Measurements from ENCODE around the gene WDR5.

Gene WDR5

DNA sequence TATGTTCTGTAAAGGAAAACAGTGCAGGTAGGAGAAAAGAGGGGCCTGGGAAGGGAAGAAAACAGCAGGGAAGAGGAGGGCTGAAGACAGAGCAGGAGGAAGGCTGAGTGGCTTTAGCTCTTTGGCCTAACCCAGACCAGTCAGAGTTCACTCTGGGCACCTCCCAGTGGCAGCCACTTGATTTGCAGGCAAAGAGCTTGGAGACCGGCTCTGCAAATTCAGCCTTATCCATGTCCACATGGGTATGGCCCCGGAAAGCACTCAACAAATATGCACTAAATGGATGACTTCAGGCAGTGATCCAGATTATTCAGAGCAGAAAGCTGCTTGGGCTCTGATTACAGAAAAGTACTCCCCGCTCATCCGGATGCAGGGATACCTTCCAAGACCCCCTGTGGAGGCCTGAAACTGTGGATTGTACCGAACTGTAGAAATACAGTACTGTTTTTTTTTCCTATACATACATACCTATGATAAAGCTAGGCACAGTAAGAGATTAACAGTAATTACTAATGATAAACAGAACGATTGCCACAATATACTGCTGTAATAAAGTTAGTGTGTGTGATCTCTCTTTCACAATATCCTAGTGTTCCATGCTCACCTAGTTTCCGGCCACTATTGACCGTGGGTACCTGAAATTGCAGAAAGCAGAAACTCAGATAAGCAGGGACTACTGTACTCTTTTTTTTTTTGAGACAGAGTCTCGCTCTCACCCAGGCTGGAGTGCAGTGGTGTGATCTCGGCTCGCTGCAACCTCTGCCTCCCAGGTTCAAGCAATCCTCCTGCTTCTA lies 33.1 kb downstream of the WDR5 start:
- H3K4me3 ChIP-seq (ENCODE audit: low read depth, low read length): no peak overlapping the region
- no peaks in the 10 kb centered on the region for H3K4me1 ChIP-seq (ENCODE audit: control insufficient read depth, insufficient read depth, low read length)
- 0 out of 2 replicates have a peak, but pooled peaks cover 3% of the 10 kb centered on the region for H3K9me3 ChIP-seq (ENCODE audit: control insufficient read depth, insufficient read depth, low read length)
- no peaks in the 10 kb centered on the region for H3K36me3 ChIP-seq (ENCODE audit: control insufficient read depth, insufficient read depth, low read length)
- H3K9ac ChIP-seq (ENCODE audit: low read depth, low read length): no peak overlapping the region
- no peak overlapping the region for H3K27ac ChIP-seq (ENCODE audit: low read depth, low read length)
- no peaks in the 10 kb centered on the region for H3K27me3 ChIP-seq (ENCODE audit: control insufficient read depth, insufficient read depth, low read length)

DNA sequence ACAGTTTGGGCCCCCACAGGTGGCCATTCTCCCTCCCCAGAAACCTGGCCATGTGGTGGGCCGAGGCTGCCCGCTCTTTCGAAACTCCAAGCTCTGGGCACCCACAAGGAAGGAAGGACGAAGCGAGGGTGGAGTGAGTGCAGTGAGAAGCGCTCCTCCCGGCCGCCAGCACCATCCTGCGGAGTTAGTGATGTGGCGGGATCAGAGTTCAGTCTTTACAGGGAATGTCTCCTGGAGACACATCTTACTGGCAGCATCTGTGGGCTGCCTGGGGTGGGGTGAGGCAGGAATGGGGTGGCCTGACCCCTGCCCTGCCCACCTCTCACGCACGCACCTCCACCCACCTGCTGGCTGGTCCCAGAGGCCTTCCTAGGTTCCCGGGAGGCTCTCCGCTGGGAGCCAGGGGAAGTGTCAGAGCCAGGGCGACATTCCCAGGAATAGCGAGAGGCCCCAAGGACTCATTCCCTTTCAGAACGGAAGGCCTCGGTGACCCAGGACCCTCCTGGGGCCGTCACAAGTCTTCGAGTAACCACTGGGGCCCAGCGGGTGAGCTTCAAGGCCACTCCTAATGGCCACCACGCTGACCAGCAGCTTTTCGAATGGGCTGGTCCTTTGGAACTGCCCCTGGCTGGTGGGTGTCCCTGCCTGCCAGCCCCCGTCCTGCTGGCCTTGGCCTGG lies 34.0 kb downstream of the WDR5 start:
- Histone ChIP-seq H3K36me3 (ENCODE audit: control insufficient read depth, insufficient read depth, low read length) (no peaks in the 10 kb centered on the region), H3K9me3 (ENCODE audit: control insufficient read depth, insufficient read depth, low read length) (0 out of 2 replicates have a peak, but pooled peaks cover 3% of the 10 kb centered on the region), H3K27ac (ENCODE audit: low read depth, low read length) (no peak overlapping the region), H3K9ac (ENCODE audit: low read depth, low read length) (no peak overlapping the region), H3K4me3 (ENCODE audit: low read depth, low read length) (no peak overlapping the region), H3K4me1 (ENCODE audit: control insufficient read depth, insufficient read depth, low read length) (no peaks in the 10 kb centered on the region), H3K27me3 (ENCODE audit: control insufficient read depth, insufficient read depth, low read length) (no peaks in the 10 kb centered on the region)

DNA sequence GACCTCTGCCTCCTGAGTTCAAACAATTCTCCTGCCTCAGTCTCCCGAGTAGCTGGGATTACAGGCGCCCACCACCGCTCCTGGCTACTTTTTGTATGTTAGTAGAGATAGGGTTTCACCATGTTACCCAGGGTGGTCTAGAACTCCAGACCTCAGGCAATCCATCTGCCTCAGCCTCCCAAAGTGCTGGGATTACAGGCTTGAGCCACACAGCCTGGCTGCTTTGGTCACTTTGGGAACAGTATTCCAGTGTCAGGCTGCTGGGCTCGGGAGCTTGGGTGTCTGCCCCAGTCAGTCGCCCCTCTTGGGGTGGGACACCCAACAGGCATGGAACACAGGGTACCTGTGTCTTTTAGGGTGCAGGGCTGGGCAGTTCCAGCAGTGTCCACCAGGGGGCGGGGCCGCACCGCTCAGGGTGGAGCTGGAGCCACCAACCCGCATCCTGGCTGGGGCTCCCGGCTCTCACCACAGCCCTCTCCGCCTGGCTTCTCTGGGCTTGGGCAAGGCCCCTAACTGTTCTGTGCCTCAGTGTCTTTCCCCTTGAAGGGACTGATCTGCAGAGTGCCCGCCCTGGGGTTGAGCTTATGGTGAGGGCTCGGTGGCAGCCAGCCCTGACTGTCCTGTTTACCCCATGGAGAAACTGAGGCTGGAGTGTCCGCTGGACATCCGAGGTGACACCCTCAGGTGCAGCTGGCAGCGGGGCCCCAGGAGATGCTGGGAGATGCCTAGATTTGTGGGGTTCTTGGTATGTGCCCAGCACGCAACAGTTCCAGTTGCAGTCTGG lies 34.8 kb downstream of the WDR5 start:
- Histone ChIP-seq H3K4me1 (ENCODE audit: control insufficient read depth, insufficient read depth, low read length) (no peaks in the 10 kb centered on the region), H3K27me3 (ENCODE audit: control insufficient read depth, insufficient read depth, low read length) (no peaks in the 10 kb centered on the region), H3K9me3 (ENCODE audit: control insufficient read depth, insufficient read depth, low read length) (0 out of 2 replicates have a peak, but pooled peaks cover 3% of the 10 kb centered on the region), H3K36me3 (ENCODE audit: control insufficient read depth, insufficient read depth, low read length) (no peaks in the 10 kb centered on the region), H3K27ac (ENCODE audit: low read depth, low read length) (no peak overlapping the region), H3K4me3 (ENCODE audit: low read depth, low read length) (no peak overlapping the region), H3K9ac (ENCODE audit: low read depth, low read length) (no peak overlapping the region)

DNA sequence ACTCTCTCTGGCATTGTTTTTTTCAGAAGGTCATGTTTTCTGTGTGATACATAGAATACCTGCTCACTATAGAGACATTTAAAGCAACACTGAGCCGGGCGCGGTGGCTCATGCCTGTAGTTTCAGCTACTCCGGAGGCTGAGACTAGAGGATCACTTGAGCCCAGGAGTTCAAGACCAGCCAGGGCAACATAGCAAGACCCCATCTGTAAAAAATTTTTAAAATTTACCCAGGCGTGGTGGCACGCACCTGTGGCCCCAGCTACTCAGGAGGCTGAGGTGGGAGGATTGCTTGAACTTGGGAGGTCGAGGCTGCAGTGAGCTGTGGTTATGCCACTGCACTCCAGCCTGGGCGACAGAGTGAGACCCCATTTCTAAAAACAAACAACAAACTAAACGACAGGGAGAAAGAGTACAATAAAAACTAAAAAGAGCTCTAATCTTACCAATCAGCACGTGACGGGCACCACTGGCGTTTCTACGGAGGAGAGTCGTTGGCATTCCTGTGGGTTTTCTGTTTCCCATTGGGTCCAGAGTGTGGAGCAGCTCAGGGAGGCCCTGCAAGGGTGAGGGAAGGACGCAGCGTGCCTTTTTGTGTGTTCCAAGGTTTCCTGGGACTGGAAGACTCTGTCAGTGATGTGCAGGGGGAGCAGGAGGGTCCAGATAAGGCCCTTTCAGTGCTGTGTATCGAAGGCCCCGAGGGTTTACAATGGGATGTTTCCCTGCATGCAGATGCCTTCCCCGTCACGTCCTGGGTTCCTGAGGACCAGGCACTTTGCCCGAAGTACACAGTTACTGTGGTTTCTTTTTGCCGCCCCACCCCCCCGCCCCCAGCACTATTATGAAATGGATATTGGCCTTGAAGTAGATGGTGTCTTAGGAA lies 35.7 kb downstream of the WDR5 start:
- no peaks in the 10 kb centered on the region for H3K36me3 ChIP-seq (ENCODE audit: control insufficient read depth, insufficient read depth, low read length)
- no peak overlapping the region for H3K9ac ChIP-seq (ENCODE audit: low read depth, low read length)
- no peak overlapping the region for H3K27ac ChIP-seq (ENCODE audit: low read depth, low read length)
- H3K4me3 ChIP-seq (ENCODE audit: low read depth, low read length): no peak overlapping the region
- no peaks in the 10 kb centered on the region for H3K27me3 ChIP-seq (ENCODE audit: control insufficient read depth, insufficient read depth, low read length)
- H3K4me1 ChIP-seq (ENCODE audit: control insufficient read depth, insufficient read depth, low read length): no peaks in the 10 kb centered on the region; the same call in 1 of the 2 replicates
- H3K9me3 ChIP-seq (ENCODE audit: control insufficient read depth, insufficient read depth, low read length): 0 out of 2 replicates have a peak, but pooled peaks cover 3% of the 10 kb centered on the region

DNA sequence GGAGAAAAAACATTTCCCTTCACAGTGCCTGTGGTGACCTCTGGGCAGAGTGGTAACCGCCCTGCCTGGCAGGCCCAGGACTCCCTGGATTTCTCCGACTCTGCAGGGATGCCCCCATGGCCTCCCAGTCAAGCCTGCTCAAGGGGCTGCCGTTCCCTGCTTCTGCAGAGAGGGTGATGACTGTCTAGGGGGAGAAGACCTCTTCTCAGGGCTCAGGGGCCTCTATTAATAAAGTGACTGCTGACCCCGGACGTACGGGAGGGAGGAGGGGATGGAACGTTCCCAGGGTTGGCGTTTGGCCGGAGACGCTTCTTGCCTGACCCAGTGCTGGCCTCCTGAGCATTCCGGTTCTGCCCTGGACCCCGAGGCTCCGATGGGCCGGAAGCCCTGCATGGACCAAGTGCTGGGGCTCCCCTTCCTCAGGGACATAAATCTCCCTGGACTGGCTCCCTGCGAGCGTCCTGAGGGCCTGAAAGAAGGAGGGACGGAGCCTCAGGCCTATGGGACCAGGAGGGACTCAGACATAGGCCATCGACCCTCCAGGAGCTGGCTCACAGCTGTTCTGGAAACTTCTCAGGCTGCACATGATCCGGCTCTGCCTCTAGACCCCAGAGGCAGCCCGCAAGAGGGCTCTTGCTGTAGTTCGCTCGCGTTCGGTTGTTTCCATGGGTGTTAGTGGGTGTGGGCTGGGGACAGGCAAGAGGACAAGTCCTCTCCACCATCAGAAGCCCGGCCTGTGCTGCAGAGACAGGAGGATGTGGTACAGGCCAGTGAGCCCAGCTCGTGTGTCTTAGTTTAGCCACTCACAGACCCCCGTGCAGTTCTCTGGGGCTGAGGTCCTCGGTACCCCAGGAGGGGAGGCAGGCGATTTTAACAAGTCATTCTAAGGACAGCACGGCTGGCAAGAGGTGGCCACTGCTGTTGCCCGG lies 36.6 kb downstream of the WDR5 start:
- H3K9me3 ChIP-seq (ENCODE audit: control insufficient read depth, insufficient read depth, low read length): 0 out of 2 replicates have a peak, but pooled peaks cover 3% of the 10 kb centered on the region
- no peak overlapping the region for H3K4me3 ChIP-seq (ENCODE audit: low read depth, low read length)
- no peaks in the 10 kb centered on the region; the same call in 1 of the 2 replicates for H3K4me1 ChIP-seq (ENCODE audit: control insufficient read depth, insufficient read depth, low read length)
- H3K36me3 ChIP-seq (ENCODE audit: control insufficient read depth, insufficient read depth, low read length): no peaks in the 10 kb centered on the region
- no peak overlapping the region for H3K27ac ChIP-seq (ENCODE audit: low read depth, low read length)
- no peak overlapping the region for H3K9ac ChIP-seq (ENCODE audit: low read depth, low read length)
- H3K27me3 ChIP-seq (ENCODE audit: control insufficient read depth, insufficient read depth, low read length): no peaks in the 10 kb centered on the region

DNA sequence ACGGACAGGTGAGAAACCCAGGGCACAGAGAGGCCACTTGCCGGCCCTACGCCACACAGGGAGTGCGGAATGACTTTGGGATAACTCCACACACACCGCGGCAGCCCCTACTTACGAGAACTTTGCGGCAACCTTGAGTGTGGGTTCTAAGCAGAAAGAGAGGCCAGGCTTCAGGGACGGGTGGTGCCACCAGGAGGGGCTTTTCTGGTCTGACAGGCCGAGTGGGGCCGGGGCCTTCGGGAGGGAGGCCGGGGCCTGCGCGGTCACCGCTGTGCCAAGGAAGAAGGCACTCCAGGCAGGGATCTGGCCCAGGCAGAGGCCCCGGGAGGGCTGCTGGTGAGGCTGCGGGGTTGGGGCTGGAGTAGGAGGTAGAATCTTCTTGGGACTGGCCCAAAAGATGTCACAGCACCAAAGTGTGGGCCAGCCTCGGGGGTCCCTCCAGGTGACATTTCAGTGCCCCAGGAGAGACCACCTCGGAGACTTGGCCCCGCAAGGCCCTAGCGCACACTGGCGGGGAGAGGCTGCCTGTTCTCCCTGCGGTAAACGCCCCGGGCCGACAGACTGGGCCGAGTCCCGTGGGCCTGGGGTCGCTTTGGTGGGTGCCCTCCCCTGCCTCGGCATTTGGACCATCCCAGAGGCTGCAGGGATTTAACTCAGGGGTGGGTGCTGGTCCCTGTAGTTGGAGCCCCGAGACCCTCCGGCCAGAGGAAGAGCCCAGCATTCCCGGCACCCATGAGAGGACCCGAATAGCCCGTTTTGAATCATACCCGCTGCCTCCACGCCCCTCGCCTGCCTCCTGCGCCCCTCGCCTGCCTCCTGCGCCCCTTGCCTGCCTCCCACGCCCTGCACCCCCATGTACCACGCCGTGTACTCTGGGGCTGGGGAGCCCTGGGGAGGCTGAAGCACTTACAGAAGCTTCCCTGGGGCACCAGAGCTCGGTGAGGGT lies 37.5 kb downstream of the WDR5 start:
- no peaks in the 10 kb centered on the region; the same call in 1 of the 2 replicates for H3K4me1 ChIP-seq (ENCODE audit: control insufficient read depth, insufficient read depth, low read length)
- no peak overlapping the region for H3K9ac ChIP-seq (ENCODE audit: low read depth, low read length)

DNA sequence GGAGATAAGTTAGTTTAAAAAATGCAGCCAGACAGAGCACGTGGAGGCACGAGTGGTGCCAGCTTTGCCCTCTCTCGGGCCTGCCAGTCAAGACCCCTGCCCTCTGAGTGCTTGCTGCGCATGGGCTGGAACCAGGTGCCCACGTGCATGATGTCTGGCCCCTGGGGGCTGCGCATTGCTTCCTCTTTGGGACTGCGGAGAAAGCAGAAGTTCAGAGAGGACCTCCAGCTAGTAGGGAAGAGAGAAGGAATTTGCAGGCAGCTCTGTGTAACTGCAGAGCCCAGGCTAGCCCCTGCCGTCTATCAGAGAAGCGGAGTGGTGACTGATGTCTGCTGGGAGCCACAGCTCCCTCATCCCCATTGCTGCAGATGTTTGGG lies 38.2 kb downstream of the WDR5 start:
- no peaks in the 10 kb centered on the region for H3K27me3 ChIP-seq (ENCODE audit: control insufficient read depth, insufficient read depth, low read length)
- H3K36me3 ChIP-seq (ENCODE audit: control insufficient read depth, insufficient read depth, low read length): no peaks in the 10 kb centered on the region
- H3K9ac ChIP-seq (ENCODE audit: low read depth, low read length): no peak overlapping the region
- H3K4me1 ChIP-seq (ENCODE audit: control insufficient read depth, insufficient read depth, low read length): no peaks in the 10 kb centered on the region; the same call in 1 of the 2 replicates
- 0 out of 2 replicates have a peak, but pooled peaks cover under 1% of the 10 kb centered on the region for H3K9me3 ChIP-seq (ENCODE audit: control insufficient read depth, insufficient read depth, low read length)
- H3K4me3 ChIP-seq (ENCODE audit: low read depth, low read length): no peak overlapping the region
- no peak overlapping the region for H3K27ac ChIP-seq (ENCODE audit: low read depth, low read length)

More for the DNA sequence above, 37.5 kb downstream of the WDR5 start:
- Histone ChIP-seq H3K27me3 (ENCODE audit: control insufficient read depth, insufficient read depth, low read length) (no peaks in the 10 kb centered on the region), H3K9me3 (ENCODE audit: control insufficient read depth, insufficient read depth, low read length) (0 out of 2 replicates have a peak, but pooled peaks cover 3% of the 10 kb centered on the region), H3K36me3 (ENCODE audit: control insufficient read depth, insufficient read depth, low read length) (no peaks in the 10 kb centered on the region), H3K27ac (ENCODE audit: low read depth, low read length) (no peak overlapping the region), H3K4me3 (ENCODE audit: low read depth, low read length) (no peak overlapping the region)

DNA sequence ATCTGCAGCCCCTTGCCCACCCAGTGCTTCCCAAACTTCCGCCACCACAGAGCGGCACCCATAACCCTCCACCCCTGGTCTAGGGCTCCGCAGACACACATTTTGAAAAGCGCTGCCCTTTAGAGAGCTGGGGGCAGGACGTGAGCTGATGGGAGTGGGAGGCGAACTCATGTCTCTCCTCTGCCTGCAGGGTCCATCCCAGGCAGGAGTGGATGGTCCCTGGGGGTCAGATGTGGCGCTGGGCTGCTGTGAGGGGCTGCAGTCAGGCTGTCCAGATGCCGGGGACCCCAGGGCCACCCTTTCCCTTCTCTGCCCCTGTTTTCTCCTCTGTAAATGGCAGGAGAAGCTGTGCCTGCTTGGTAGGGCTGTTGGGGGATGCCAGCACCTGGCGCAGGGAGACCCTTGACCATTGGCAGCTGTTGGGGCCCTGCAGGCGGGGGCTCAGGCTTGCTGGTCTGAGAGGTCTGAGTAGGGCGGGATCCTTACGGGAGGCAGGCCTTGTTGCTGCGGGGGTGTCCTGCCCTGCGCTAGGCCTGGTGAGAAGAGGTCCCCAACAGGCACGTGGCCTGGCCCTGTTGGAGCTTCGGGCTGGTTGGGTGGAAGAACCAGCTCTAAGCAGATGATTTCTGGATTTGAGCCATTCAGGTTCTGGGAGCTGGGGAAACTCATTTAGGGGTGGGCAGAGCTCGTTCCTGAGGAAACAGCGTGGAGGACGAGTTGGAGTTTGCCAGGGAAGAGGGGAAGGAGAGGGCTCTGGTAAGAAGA lies 38.8 kb downstream of the WDR5 start:
- no peaks in the 10 kb centered on the region for H3K36me3 ChIP-seq (ENCODE audit: control insufficient read depth, insufficient read depth, low read length)
- no peak overlapping the region for H3K9ac ChIP-seq (ENCODE audit: low read depth, low read length)
- no peak overlapping the region for H3K27ac ChIP-seq (ENCODE audit: low read depth, low read length)
- H3K4me3 ChIP-seq (ENCODE audit: low read depth, low read length): no peak overlapping the region
- H3K27me3 ChIP-seq (ENCODE audit: control insufficient read depth, insufficient read depth, low read length): no peaks in the 10 kb centered on the region
- H3K9me3 ChIP-seq (ENCODE audit: control insufficient read depth, insufficient read depth, low read length): no peaks in the 10 kb centered on the region
- no peaks in the 10 kb centered on the region; the same call in 1 of the 2 replicates for H3K4me1 ChIP-seq (ENCODE audit: control insufficient read depth, insufficient read depth, low read length)
